Endodermal cell (in vitro differentiated cells): ENCODE data around the gene KARS1. TPM values are rescaled to one million over a fixed set of nuclear protein-coding genes. Genes with fewer than 3 reads are reported as not detected.

Experiments
- DNase-seq: peaks from one replicate; pipeline ENCODE4 v3.0.0-alpha.2; 2017
- H3K27ac ChIP-seq: 2 replicates; pipeline ENCODE4 v1.5.1; 2013; ENCODE audit warnings: mild to moderate bottlenecking, low read depth, low read length, moderate library complexity
- H3K27me3 ChIP-seq: 2 replicates; pipeline ENCODE4 v1.6.1; 2013; ENCODE audit warnings: mild to moderate bottlenecking, low read length, moderate library complexity; ENCODE audit not compliant: insufficient read depth, control insufficient read depth, poor library complexity, severe bottlenecking
- H3K36me3 ChIP-seq: 2 replicates; pipeline ENCODE4 v1.7.0; 2013; ENCODE audit warnings: mild to moderate bottlenecking, low read length, moderate library complexity; ENCODE audit not compliant: control insufficient read depth, insufficient read depth
- H3K4me1 ChIP-seq: one replicate; pipeline ENCODE4 v1.7.0; 2013; ENCODE audit warnings: low read length; ENCODE audit not compliant: control insufficient read depth, insufficient read depth
- H3K4me3 ChIP-seq: 2 replicates; pipeline ENCODE4 v1.5.1; 2013; ENCODE audit warnings: mild to moderate bottlenecking, low read length, moderate library complexity
- H3K9ac ChIP-seq: 2 replicates; pipeline ENCODE4 v1.6.1; 2013; ENCODE audit warnings: mild to moderate bottlenecking, low read length, moderate library complexity; ENCODE audit not compliant: poor library complexity, severe bottlenecking; ENCODE audit errors: extremely low read depth
- H3K9me3 ChIP-seq: 2 replicates; pipeline ENCODE4 v1.6.1; 2013; ENCODE audit warnings: mild to moderate bottlenecking, low read length, moderate library complexity; ENCODE audit not compliant: control insufficient read depth
- H3K27ac Mint-ChIP-seq: 2 replicates; pipeline ENCODE4 v1.8.0; 2020; ENCODE audit warnings: mixed read lengths
- H3K27me3 Mint-ChIP-seq: 2 replicates; pipeline ENCODE4 v1.8.0; 2021; ENCODE audit warnings: mild to moderate bottlenecking, mixed read lengths; ENCODE audit not compliant: insufficient read depth
- H3K36me3 Mint-ChIP-seq: 2 replicates; pipeline ENCODE4 v1.8.0; 2020; ENCODE audit warnings: low read depth, mixed read lengths
- H3K4me1 Mint-ChIP-seq: 2 replicates; pipeline ENCODE4 v1.8.0; 2020; ENCODE audit warnings: mixed read lengths
- H3K4me3 Mint-ChIP-seq: 2 replicates; pipeline ENCODE4 v1.8.0; 2020; ENCODE audit warnings: mild to moderate bottlenecking, moderate library complexity, mixed read lengths
- H3K9me3 Mint-ChIP-seq: 2 replicates; pipeline ENCODE4 v1.8.0; 2020; ENCODE audit warnings: mild to moderate bottlenecking, mixed read lengths
- CTCF ChIP-seq: fragments of 200-600 bp; sonication (generic); conservative IDR thresholded peaks from 2 replicates; pipeline ENCODE4 v1.5.0; 2021; ENCODE audit warnings: antibody characterized with exemption, mild to moderate bottlenecking
- WGBS, 2 experiments: methylation state at CpG; one replicate each; pipeline versions ENCODE4 v1.1.5 to v1.1.7; 2013; ENCODE audit warnings: missing lambda C conversion rate in 2 of 2, mixed read lengths in 1 of 2; ENCODE audit not compliant: insufficient coverage in 1 of 2, insufficient read length in 1 of 2; 5-methylcytosine and 5-hydroxymethylcytosine counted together
- long read RNA-seq, 4 experiments: library from polyadenylated mRNA in 2 of 4; library from RNA in 1 of 4; library from capped mRNA in 1 of 4; stranded (forward) in 3 of 4; unstranded in 1 of 4; transcript quantifications; one replicate each; pipeline ENCODE4 v2.0.0, GENCODE V29; 2020 to 2021; ENCODE audit warnings: inconsistent platforms in 1 of 4
- polyA plus RNA-seq, 2 experiments: library from polyadenylated mRNA; stranded (reverse); fragments of 50-300 nt; gene quantifications; one replicate each; pipeline ENCODE4 v1.2.3, GENCODE V29; 2013
- total RNA-seq, 2 donors: library from RNA; stranded (reverse); fragmentation: NEBNext Ultra II Directional in 1 of 2; extraction: Animal tissue kit (Norgen Biotek cat#: 25700) in 1 of 2; gene quantifications; 2 replicates in 1 of 2; 3 replicates in 1 of 2; pipeline ENCODE4 v1.2.1, GENCODE V29; 2021

KARS1 gene
- total RNA-seq, result 100 to 1,000 TPM; 141 to 168 TPM
- 148 TPM for polyA plus RNA-seq (2013, experiment 1 of 2)
- 138 TPM for polyA plus RNA-seq (2013, experiment 2 of 2)
- long read RNA-seq, experiment 1, transcript KARS-201 (14 exons, 2,005 nt), result major isoform, 47 of 99 reads
- long read RNA-seq, experiment 1, partial matches to known transcripts, result 38 of 99 reads
- long read RNA-seq, experiment 1, other reads (novel, unspliced or antisense), result 13 of 99 reads
- long read RNA-seq, experiment 2, transcript KARS-201 (14 exons, 2,005 nt), result major isoform, 106 of 163 reads
- long read RNA-seq, experiment 2, transcript KARS-202 (15 exons, 2,421 nt), result minor isoform, 28 of 163 reads
- long read RNA-seq, experiment 2, partial matches to known transcripts, result 10 of 163 reads
- long read RNA-seq, experiment 2, other reads (novel, unspliced or antisense), result 17 of 163 reads
- long read RNA-seq, experiment 3, transcript KARS-202 (15 exons, 2,421 nt), result minor isoform, 145 of 857 reads
- long read RNA-seq, experiment 3, transcript KARS-201 (14 exons, 2,005 nt), result major isoform, 559 of 857 reads
- long read RNA-seq, experiment 3, transcript KARS-204 (14 exons, 1,942 nt), result minor isoform, 8 of 857 reads
- long read RNA-seq, experiment 3, partial matches to known transcripts, result 56 of 857 reads
- long read RNA-seq, experiment 3, other reads (novel, unspliced or antisense), result 89 of 857 reads
- long read RNA-seq, experiment 4, transcript KARS-204 (14 exons, 1,942 nt), result minor isoform, 5 of 447 reads
- long read RNA-seq, experiment 4, transcript KARS-202 (15 exons, 2,421 nt), result minor isoform, 57 of 447 reads
- long read RNA-seq, experiment 4, transcript KARS-201 (14 exons, 2,005 nt), result major isoform, 217 of 447 reads
- long read RNA-seq, experiment 4, partial matches to known transcripts, result 149 of 447 reads
- long read RNA-seq, experiment 4, other reads (novel, unspliced or antisense), result 19 of 447 reads

GRCh38 chr16:75647492-75648264 lies at the start of gene KARS1, which contains the start of gene TERF2IP:
Gene KARS1, minus strand, starts transcription at chr16:75647665. Its CDS starts 26 bp downstream, at chr16:75647639.
Gene TERF2IP, plus strand, starts transcription at chr16:75647773. Its CDS starts 110 bp downstream, at chr16:75647883.
- peak within 1 kb of the TSS; percentile 98 for H3K27ac Mint-ChIP-seq
- H3K4me1 Mint-ChIP-seq, result peaks cover 20% of the 10 kb centered on the region
- no peaks in the 10 kb centered on the region for H3K27me3 ChIP-seq
- WGBS, 2 experiments, result 0 to 1% methylated on average over 49 to 76 of the region's 76 CpGs
- peak within 1 kb of the TSS; percentile 94 for H3K9ac ChIP-seq
- peak; percentile 97 for DNase-seq
- no peaks in the 10 kb centered on the region for H3K4me1 ChIP-seq
- H3K36me3 ChIP-seq, result peaks cover 42% of the 10 kb centered on the region
- H3K4me3 ChIP-seq, result peak within 1 kb of the TSS; percentile 97
- H3K9me3 ChIP-seq, result no peaks in the 10 kb centered on the region
- TF ChIP-seq CTCF, result no peak
- no peaks in the 10 kb centered on the region for H3K9me3 Mint-ChIP-seq
- H3K27me3 Mint-ChIP-seq, result no peaks in the 10 kb centered on the region
- H3K27ac ChIP-seq, result peak within 1 kb of the TSS; percentile 83
- peaks cover 29% of the 10 kb centered on the region for H3K36me3 Mint-ChIP-seq
- H3K4me3 Mint-ChIP-seq, result peak within 1 kb of the TSS; percentile 98

- Histone ChIP-seq H3K4me1 (no peaks in the 10 kb centered on the region), H3K36me3 (no peaks in the 10 kb centered on the region), H3K9ac (no peak overlapping the region), H3K9me3 (peaks cover 1% of the 10 kb centered on the region), H3K4me3 (no peak overlapping the region), H3K27me3 (no peaks in the 10 kb centered on the region), H3K27ac (no peak overlapping the region)
- Mint-ChIP-seq H3K36me3 (no peaks in the 10 kb centered on the region), H3K9me3 (peaks cover 3% of the 10 kb centered on the region), H3K27me3 (peaks cover 4% of the 10 kb centered on the region), H3K4me1 (no peaks in the 10 kb centered on the region), H3K4me3 (no peak overlapping the region), H3K27ac (no peak overlapping the region)
- peak; percentile 58 for TF ChIP-seq CTCF
- 88 to 90% methylated on average over 6 of the region's 6 CpGs for WGBS, 2 experiments
- peak; percentile 52 for DNase-seq
Observed at GRCh38 chr16:75695708-75696107, 48.2 kb upstream of the KARS1 start.

GRCh38 chr16:75687361-75687760 lies 39.9 kb upstream of the KARS1 start:
- peaks cover 3% of the 10 kb centered on the region for H3K27me3 Mint-ChIP-seq
- H3K4me1 Mint-ChIP-seq, result no peaks in the 10 kb centered on the region
- TF ChIP-seq CTCF, result no peak
- Histone ChIP-seq H3K4me3 (no peak overlapping the region), H3K9me3 (peaks cover 66% of the 10 kb centered on the region), H3K27ac (no peak overlapping the region), H3K4me1 (no peaks in the 10 kb centered on the region), H3K9ac (no peak overlapping the region), H3K27me3 (no peaks in the 10 kb centered on the region), H3K36me3 (no peaks in the 10 kb centered on the region)
- no peak overlapping the region for H3K4me3 Mint-ChIP-seq
- H3K36me3 Mint-ChIP-seq, result peaks cover 8% of the 10 kb centered on the region
- DNase-seq, result no peak
- no peak overlapping the region for H3K27ac Mint-ChIP-seq
- H3K9me3 Mint-ChIP-seq, result peaks cover 66% of the 10 kb centered on the region
